ENCODE results near the gene PNPLA5.

DNA sequence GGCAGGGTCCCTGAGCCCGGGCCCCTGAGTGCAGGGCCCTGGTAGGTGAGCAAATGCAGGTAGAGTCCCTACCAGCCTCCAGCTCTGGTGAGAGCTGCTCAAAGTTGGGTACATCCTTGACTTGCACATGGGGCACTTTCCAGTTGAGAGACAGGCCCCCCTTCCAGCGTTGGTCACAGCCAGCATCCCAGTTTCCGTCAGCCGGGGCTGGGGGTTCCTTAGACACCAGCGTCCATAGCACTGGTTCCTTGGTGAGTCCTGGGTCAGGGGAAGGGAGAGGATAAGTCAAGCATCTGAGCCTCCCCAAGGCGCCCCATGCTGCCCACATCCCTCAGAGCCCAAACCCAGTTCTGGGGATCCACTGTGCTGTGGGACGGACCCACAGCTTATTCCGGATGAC lies 5.6 kb downstream of the PNPLA5 start:
- no peak for TF ChIP-seq CTCF (IDR thresholded peaks at IDR 0.05)
- TF ChIP-seq POLR2AphosphoS5 (IDR thresholded peaks at IDR 0.05; ENCODE audit: insufficient read depth in 1 of 2, low read depth in 1 of 2), result no peak

Measured in vagina (tissue), 2 donors.